ENCODE measurements around the gene FGGY.
A peak's percentile ranks its signal among the peaks of the same experiment; 100 is the strongest.
"Not testable (repeated sequence)": the region's sequence is repeated elsewhere in the genome, so short reads cannot be mapped to it uniquely, and the experiment has no call there.

Gene FGGY

DNA sequence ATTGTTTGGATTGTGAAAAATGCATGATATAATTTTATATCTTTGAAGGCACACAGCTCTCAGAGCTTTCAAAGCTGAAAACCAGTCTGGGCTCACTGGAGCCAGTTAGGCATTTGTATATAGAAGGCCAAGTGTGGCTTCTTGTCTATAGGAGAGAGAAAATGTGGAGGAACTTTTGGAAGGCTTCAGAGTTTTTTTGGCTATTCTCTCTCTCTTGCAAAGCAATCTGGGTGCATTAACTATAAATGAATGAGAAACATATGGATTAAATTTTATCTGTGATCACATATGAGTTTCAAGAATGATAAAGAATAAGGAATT is 301.2 kb downstream of the FGGY start:
- no peak for DNase-seq

- no peak for DNase-seq
These were observed 304.1 kb downstream of the FGGY start for GRCh38 chr1:59601041-59601441.

DNA sequence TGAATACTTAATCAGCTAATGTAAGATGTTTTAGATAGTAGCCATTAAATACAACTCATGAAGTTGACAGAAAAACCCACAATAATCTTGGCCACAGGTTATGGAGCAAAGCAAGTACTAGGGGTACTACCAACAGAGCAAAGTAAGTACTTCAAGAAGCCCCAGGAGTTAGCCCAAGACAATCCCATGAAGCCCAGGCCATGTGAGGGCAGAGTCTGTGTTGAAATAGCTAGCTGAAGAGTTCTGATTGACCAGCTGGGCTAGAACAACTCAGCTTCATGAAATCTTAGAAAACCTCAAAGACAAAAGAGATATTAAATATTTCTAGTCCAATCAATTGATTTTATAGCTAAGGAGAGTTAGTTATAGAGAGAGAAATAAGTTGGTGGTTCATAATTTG is 304.9 kb downstream of the FGGY start:
- no peak for DNase-seq

- no peak for DNase-seq
These were observed 307.3 kb downstream of the FGGY start for GRCh38 chr1:59604191-59604590.

GRCh38 chr1:59605184-59605583 is 308.3 kb downstream of the FGGY start:
- DNase-seq = no peak

- no peak for DNase-seq
These were observed 308.9 kb downstream of the FGGY start for GRCh38 chr1:59605761-59606160.

DNA sequence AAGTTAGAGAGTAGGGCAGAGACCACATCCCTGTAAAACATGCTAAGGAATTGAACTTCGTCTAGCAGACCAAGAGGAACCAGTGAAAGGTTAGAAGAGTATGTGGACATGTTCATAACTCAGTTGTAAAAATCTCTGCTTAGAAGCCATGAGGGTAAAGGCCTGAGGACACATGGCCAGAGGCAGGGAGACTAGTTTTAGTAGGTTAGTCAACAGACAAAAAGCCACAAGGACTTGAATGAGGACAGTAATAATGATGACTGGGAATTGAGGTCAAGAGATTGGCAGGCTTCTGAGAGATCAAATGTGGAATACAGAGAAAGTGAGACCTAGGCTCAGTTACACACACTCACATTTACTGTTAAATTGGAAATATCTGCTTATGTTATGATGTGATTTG is 312.4 kb downstream of the FGGY start:
- no peak for DNase-seq

DNA sequence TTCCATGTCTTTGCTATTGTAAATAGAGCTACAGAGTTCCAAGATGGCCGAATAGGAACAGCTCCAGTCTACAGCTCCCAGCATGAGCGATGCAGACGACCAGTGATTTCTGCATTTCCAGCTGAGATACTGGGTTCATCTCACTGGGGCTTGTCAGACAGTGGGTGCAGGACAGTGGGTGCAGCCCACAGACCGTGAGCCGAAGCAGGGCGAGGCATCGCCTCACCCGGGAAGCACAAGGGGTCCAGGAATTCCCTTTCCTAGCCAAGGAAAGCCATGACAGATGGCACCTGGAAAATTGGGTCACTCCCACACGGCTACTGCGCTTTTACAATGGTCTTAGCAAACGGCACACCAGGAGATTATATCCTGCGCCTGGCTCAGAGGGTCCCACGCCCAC is 313.6 kb downstream of the FGGY start:
- not testable (repeated sequence) for DNase-seq

- DNase-seq = no peak
These were observed 320.5 kb downstream of the FGGY start for GRCh38 chr1:59617434-59617833.

DNA sequence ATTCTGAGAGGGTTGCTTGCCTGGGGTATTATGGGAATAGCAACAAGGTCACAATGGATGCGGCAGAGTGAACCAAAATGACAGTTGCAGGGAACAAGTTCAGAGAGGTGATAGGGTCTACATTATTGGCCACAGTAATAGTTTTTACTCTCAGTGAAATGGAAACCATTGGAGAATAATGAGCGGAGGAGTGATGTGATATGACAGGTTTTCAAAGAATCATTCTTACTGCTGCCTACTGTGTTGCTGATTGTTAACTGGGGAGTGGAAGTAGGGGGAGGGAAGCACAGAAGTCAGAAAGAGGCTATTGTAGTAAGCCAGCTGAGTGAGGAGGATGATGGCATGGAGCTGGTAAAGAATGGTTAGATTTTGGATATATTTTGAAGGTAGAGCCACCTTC is 322.7 kb downstream of the FGGY start:
- no peak for DNase-seq

GRCh38 chr1:59625384-59625783 is 328.5 kb downstream of the FGGY start:
- DNase-seq = no peak

- DNase-seq = no peak
These were observed 334.8 kb downstream of the FGGY start for GRCh38 chr1:59631561-59632255.

DNA sequence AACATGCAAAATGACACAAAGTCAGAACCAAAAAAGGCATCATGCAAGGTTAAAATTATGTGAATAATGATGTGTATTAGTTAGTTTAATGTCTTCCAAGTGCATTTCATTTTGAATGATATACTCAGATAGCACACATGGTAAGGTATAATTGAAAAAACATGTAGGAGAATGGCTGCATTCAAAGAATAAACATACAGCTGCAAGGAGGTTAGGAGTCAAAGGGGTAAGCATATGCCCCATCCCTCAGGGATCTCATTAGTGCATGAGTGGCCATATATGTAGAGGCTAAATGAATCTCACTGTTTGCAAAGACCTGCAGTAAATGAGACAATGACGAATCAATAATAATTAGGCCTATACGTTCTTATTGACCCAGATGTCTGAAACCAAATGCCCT is 338.2 kb downstream of the FGGY start:
- DNase-seq = no peak

DNA sequence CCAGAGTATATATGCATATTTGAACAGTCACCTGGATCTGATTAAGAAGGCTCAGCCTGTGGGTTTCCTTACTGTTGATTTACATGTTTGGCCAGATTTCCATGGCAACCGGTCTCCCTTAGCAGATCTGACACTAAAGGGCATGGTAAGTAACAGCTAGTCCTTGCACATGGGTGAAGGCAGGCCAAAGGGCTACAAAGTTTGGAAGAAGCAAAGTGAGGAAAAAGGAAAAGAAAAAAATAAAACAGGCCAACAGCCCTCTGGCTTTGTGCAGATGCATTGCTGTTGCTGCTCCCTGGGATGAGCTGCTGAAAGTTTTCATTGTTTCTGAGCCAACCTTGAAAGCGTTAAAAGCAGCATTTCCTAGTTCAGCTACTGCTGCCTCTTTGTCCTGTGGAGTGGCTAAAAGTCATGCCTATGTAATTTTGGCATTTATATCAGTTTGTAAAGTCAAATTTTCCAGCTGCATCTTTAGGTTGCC is 341.4 kb downstream of the FGGY start:
- DNase-seq = no peak

DNA sequence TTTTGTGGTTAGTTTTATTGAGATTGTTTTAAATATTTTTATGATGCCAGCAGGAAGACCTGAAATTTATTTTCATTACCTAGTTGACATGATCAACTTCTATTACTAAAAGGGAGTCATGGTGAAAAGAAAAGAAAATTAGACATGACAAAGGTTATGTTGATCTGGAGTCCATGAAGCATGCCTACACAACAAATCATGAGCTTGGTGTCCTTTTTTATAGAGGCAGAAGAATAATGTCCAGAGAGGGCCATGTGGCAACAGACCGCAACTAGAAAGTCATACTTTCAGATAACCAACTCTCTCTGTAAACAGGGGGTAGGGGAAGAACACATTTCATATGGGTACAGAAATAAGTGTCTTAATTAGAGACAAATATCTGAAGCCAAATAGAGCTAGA is 342.4 kb downstream of the FGGY start:
- DNase-seq = no peak

DNA sequence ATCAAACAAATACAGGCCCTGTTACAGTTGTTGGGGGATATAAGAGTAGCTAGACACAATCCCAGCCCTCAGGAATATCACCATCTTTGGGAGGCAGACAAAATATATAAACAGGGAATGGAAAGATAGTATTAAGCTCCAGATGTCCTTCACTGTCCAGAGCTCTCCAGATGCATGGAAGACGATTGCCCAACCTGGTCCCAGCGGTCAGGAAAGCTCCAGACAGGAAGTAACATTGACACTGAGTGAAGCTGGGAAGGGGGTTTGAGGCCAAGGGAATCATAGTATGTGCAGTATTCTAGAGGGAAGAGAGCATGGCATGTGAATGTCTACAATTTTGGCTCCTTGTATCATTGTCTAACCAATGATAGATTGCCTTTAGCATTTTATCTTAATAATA is 344.0 kb downstream of the FGGY start:
- no peak for DNase-seq

- no peak for DNase-seq
These were observed 344.9 kb downstream of the FGGY start for GRCh38 chr1:59641836-59642235.

DNA sequence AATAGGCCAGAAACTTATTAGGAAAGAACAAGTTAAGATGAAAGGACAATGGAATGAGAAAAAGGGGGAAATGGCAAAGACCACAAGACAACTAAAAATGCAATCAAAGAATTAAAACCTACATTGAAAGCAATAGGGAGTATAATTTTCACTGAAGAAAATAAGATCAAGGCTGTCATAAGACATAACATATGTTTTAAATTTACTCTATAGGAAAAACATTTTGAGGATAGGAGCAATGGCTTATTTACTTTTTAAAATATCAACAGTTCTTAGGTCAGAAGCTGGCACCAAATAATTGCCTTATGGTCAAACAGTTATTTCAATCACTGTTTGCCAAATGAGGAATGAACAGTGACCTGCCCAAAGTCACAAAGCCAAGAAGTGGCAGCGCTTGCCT is 346.6 kb downstream of the FGGY start:
- DNase-seq = no peak

DNA sequence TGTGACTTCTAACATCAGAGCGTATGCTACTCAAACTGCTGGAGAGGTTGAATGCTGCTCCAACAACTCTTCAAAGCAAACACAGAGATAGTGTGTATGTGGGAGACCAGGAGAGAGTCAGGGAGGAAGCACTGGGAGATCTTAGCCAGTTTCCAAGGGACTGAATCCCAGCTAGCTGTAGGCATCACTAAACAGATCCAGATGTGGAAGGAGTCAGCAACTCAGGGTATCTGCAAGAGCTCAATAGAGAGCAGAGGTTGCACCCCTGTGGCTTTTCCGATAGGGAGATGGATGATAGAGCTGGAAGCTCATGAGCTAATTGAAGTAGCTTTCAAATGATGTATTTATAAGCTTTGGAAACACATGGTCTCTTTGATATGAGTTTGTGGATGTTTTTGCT is 349.0 kb downstream of the FGGY start:
- DNase-seq = no peak

DNA sequence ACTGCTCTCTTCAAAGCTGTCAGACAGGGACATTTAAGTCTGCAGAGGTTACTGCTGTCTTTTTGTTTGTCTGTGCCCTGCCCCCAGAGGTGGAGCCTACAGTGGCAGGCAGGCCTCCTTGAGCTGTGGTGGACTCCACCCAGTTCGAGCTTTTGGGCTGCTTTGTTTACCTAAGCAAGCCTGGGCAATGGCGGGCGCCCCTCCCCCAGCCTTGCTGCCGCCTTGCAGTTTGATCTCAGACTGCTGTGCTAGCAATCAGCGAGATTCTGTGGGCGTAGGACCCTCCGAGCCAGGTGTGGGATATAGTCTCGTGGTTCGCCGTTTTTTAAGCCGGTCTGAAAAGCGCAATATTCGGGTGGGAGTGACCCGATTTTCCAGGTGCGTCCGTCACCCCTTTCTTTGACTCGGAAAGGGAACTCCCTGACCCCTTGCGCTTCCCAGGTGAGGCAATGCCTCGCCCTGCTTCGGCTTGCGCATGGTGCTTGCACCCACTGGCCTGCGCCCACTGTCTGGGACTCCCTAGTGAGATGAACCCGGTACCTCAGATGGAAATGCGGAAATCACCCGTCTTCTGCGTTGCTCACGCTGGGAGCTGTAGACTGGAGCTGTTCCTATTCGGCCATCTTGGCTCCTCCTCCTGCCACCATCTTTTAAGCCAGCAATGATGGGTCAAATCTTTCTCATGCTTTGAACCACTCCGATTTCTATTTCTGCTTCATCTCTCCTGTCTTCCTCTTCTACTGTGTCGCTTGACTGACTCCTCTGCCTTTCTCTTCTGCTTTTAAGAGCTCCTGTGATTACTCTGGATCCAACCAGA is 356.5 kb downstream of the FGGY start:
- not testable (repeated sequence) for DNase-seq

GRCh38 chr1:59653968-59654367 is 357.1 kb downstream of the FGGY start:
- no peak for DNase-seq

DNA sequence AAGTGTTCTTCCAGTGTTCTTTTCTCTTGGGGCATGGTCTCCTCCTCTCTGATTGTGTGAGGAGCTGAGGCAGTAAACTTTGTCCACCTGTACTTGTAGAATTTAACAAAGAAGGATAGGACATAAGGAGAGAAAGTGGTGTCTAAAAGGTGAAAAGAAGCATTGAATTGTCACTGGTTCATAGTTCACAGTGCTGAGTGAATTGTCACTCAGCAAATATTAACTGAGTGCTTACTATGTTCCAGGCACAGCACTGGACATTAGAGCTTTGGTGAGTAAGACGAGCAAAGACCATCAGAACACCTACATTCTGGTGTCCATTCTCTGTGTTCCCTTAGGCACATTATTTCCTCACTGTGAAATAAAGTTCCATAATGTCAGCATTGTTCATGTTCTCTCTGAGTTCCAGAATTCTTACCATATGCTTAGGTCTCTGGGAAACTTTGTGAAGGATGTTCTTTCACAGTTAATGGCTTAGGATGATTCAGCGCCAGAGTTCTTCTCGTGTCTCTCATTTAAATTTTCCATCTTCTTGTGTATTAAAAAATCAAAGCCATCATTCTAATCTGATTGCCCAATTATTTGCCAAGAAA is 361.1 kb downstream of the FGGY start:
- no peak for DNase-seq

DNA sequence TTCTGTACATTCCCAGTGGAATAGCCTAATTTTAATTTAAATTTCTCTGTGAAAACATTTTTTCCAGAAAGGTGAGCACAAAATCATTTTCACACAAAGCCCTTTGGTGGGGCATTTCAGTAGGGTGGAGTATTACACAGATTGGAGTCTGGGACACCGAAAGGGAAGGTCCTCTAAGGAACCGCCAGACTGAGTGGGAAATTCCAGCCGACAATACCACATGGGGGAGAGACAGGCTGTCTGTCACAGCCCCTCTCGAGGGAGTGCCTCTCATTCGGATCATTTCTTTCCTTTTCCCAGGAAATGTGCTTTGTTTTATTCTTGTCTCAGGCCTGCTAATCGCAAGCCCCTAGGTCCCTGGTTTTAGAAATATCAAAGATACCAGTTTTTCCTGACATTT is 367.3 kb downstream of the FGGY start:
- DNase-seq = peak; percentile 90

GRCh38 chr1:59666106-59666505 is 369.2 kb downstream of the FGGY start:
- no peak for DNase-seq

All from NCI-H526 treated with DMSO at 0.1 percent for 48 hours (cell line).